Ureter (tissue), 1 donor: Measurements from ENCODE around the gene TET2. TPM values are rescaled to one million over a fixed set of nuclear protein-coding genes. Genes with fewer than 3 reads are reported as not detected.

Source experiments
- DNase-seq: peaks from one replicate; pipeline ENCODE4 v3.0.0-alpha.2; 2020; ENCODE audit warnings: low spot score
- total RNA-seq: library from RNA; stranded (reverse); gene quantifications from one replicate; pipeline ENCODE4 v1.2.4, GENCODE V29; 2023
- donor health status: DM: yes; HTN: yes; CAD: no.

Gene TET2
- total RNA-seq, 1 donor from 2014 or later, result 54.8 TPM

DNA sequence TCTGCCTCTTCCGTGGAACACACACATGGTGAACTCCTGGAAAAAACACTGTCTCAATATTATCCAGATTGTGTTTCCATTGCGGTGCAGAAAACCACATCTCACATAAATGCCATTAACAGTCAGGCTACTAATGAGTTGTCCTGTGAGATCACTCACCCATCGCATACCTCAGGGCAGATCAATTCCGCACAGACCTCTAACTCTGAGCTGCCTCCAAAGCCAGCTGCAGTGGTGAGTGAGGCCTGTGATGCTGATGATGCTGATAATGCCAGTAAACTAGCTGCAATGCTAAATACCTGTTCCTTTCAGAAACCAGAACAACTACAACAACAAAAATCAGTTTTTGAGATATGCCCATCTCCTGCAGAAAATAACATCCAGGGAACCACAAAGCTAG, 87.9 kb downstream of the TET2 start:
- no peak for DNase-seq

DNA sequence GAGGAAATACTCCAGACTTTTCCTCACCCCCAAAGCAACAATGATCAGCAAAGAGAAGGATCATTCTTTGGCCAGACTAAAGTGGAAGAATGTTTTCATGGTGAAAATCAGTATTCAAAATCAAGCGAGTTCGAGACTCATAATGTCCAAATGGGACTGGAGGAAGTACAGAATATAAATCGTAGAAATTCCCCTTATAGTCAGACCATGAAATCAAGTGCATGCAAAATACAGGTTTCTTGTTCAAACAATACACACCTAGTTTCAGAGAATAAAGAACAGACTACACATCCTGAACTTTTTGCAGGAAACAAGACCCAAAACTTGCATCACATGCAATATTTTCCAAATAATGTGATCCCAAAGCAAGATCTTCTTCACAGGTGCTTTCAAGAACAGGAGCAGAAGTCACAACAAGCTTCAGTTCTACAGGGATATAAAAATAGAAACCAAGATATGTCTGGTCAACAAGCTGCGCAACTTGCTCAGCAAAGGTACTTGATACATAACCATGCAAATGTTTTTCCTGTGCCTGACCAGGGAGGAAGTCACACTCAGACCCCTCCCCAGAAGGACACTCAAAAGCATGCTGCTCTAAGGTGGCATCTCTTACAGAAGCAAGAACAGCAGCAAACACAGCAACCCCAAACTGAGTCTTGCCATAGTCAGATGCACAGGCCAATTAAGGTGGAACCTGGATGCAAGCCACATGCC, 89.7 kb downstream of the TET2 start:
- DNase-seq, result no peak

DNA sequence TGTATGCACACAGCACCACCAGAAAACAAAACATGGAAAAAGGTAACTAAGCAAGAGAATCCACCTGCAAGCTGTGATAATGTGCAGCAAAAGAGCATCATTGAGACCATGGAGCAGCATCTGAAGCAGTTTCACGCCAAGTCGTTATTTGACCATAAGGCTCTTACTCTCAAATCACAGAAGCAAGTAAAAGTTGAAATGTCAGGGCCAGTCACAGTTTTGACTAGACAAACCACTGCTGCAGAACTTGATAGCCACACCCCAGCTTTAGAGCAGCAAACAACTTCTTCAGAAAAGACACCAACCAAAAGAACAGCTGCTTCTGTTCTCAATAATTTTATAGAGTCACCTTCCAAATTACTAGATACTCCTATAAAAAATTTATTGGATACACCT, 90.2 kb downstream of the TET2 start:
- DNase-seq, result no peak

DNA sequence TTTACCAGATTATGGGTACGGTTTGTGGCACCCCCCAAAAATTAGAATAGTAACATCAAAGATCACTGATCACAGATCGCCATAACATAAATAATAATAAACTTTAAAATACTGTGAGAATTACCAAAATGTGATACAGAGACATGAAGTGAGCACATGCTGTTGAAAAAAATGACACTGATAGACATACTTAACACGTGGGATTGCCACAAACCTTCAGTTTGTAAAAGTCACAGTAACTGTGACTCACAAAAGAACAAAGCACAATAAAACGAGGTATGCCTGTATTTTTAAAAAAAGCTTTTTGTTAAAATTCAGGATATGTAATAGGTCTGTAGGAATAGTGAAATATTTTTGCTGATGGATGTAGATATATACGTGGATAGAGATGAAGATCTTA, 93.4 kb downstream of the TET2 start:
- DNase-seq, result no peak

DNA sequence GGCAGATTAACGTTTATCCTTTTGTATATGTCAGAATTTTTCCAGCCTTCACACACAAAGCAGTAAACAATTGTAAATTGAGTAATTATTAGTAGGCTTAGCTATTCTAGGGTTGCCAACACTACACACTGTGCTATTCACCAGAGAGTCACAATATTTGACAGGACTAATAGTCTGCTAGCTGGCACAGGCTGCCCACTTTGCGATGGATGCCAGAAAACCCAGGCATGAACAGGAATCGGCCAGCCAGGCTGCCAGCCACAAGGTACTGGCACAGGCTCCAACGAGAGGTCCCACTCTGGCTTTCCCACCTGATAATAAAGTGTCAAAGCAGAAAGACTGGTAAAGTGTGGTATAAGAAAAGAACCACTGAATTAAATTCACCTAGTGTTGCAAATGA, 94.8 kb downstream of the TET2 start:
- DNase-seq, result no peak

DNA sequence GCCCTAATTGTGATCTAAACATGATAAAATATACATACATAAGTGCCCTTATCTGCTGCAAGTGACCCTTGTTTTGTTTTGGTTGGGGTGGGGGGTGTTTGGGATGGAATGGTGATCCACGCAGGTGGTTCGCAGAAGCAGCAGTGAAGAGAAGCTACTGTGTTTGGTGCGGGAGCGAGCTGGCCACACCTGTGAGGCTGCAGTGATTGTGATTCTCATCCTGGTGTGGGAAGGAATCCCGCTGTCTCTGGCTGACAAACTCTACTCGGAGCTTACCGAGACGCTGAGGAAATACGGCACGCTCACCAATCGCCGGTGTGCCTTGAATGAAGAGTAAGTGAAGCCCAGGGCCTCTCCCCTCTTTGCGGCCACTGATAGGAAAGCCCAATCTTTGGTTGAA, 96.8 kb downstream of the TET2 start:
- no peak for DNase-seq

DNA sequence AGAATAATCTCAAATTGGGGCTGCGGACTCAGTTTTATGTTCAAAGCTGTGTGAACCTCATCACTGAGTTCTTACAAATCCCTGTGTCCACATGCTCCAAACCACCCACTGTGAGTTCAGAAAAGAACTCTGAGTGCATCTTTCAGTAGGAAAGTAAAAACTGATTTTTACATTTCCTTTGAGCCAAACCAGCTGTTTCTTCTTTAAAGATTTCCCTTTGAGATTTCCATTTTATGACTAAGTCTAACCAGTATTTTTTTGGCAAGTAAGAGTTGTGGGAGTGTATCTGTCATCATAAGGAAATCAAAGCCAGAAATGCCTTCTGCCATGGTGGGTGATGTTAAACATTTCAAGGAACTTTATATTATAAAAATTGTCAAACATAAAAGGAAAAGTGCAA, 100.0 kb downstream of the TET2 start:
- no peak for DNase-seq

DNA sequence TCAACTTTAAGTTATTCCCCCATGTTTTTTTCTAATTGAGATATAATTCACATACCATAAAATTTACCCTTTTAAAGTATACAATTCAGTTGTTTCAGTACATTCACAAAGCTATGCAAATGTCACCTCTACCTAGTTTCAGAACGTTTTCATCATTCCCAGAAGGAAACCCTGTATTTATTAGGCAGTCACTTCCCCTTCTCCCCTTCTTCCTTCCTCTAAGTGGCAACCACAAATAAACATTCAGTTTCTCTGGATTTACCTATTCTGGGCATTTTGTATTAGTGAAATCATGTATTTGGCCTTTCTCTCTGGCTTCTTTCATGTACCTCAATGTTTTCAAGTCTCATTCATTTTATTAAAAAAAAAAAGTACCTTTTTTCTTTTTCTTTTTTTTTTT, 101.9 kb downstream of the TET2 start:
- no peak for DNase-seq

DNA sequence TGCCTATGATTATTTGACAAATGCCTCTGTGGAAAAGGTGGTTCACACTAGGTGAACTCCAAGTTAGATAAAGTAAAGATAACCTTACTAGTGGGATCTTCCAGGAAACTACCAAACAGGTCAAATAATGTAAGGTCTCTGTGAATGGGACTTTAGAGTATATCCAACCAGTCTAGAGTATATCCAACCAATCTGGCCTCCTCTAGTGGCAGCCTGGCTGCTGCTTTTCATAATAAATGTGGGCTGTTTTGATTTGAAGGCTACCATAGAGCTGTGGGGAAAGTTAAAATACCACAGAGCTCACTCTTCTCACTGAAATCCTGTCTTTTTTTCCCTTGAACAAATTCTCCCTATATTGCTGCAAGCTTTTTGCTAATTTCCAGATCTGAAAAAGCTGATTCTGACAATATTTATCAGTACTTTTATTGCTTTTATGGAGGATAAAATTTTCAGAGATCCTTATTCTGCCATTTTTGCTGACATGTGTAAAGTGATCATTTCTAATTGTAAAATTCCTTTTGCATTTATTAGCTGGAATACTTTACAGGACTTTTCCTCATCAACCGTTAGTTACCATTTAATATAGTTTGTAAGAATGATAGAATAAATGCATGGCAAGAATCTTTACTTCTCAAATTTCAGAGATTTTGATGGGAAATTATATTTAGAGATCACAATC, 111.3 kb downstream of the TET2 start:
- DNase-seq, result no peak

DNA sequence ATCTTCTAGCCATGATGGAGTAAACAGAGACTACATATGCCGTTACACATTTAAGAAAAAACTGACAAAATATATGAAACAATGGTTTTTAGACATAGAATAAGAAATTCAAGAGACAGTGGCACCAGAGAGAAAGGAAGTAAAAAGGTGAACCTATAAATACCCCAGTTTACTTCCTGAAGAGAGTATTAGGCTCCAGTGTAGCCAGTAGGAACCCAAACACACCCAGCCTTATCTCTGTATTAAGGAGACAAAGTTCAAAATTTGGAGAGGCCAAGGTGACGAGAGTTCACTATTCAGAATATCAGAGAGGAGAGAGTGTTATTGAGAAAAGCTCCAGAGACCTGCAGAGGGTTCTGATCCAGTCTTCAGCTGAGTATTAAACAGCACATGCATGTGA, 119.0 kb downstream of the TET2 start:
- no peak for DNase-seq

DNA sequence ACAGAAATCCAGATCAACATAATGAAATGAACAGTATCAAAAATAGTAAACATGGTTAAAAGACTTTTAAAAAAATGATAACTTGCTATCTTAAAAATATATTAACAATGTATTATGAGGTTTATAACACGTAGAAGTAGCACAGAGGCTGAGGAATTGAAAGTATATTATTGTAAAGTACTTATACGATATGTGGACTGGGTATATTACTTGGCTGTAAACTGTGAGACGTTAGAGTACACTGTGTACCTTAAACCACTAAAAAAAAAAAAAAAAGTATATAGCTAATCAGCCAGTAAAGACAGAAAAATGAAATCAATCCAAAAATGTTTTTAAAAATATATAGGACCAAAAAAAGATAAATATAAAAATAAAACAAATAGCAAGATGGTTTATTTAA, 120.6 kb downstream of the TET2 start:
- DNase-seq, result no peak

DNA sequence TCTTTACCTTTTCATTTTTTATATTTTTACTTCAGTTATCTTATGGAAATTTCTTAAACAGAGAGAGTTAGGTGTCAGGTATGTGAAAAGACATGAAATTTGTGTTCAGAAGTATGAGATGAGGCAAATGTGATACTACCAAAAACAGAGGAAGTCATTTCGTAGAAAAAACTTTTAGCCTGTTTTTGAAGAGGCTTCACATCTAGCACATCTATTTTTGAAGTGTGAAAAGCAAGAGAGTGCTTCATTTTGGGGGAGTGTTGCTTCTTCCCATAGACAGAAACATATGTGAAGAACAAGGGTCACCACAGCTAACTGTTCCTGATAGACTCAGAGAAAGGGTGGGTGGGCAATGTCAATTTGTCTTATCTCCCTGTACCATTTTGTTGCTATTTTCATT, 125.3 kb downstream of the TET2 start:
- no peak for DNase-seq

DNA sequence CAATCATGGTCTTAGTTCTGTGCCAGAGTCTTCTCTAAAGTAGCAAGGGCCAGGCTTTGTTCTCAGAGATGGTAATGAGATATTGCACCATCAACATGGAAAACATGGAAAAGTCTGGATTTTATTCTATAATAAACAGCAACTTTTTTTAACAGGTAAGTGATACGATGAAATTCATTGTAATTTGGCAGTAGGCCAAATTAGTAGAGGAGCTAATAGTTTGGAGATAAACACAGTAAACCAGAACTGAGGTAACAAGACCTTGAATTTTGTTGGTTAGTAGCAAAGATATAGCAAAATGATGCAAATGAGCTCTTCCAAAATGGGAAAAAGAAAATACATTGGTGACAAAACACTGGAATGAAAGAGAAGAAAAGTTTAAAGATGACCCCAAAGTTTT, 126.6 kb downstream of the TET2 start:
- DNase-seq, result no peak

DNA sequence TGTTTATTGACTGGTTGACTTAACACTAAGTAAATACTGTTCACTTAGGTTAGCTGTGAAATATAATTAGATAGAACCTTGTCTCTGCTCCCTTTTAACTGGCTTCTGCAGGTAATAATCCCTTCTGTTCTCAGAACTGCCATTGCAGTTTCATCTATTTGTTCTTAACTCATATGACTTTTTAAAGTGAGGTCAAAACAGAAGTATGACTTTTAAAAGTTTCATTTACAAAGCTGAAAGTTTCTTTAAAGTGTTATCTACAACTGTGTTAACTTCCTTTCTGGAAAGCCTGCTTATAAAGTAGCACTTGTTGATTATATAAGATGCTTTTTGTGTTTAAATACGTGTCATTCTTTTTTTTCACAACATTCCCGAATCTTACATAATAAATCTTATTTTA, 127.4 kb downstream of the TET2 start:
- DNase-seq, result no peak

DNA sequence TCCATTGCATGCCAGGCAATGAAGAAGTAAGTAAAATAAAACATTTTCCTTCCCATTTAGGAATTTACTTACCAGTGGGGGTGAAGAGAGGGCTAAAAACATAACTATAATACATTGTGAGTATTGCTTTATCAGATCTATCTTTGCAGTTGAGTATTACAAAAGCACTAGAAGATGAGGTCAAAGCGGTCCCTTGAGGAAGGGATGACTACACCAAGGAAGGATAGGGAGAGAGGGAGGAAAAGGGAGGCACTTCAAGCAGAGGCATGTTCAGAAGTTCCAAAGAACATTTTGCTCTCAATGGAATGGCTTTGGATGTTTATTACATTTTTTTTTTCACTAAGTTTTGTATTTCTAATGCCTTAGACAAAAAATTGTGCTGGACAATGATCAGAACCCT, 127.8 kb downstream of the TET2 start:
- no peak for DNase-seq

DNA sequence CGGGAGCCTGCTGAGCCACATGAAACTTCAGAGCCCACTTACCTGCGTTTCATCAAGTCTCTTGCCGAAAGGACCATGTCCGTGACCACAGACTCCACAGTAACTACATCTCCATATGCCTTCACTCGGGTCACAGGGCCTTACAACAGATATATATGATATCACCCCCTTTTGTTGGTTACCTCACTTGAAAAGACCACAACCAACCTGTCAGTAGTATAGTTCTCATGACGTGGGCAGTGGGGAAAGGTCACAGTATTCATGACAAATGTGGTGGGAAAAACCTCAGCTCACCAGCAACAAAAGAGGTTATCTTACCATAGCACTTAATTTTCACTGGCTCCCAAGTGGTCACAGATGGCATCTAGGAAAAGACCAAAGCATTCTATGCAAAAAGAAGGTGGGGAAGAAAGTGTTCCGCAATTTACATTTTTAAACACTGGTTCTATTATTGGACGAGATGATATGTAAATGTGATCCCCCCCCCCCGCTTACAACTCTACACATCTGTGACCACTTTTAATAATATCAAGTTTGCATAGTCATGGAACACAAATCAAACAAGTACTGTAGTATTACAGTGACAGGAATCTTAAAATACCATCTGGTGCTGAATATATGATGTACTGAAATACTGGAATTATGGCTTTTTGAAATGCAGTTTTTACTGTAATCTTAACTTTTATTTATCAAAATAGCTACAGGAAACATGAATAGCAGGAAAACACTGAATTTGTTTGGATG, 129.9 kb downstream of the TET2 start:
- no peak for DNase-seq

DNA sequence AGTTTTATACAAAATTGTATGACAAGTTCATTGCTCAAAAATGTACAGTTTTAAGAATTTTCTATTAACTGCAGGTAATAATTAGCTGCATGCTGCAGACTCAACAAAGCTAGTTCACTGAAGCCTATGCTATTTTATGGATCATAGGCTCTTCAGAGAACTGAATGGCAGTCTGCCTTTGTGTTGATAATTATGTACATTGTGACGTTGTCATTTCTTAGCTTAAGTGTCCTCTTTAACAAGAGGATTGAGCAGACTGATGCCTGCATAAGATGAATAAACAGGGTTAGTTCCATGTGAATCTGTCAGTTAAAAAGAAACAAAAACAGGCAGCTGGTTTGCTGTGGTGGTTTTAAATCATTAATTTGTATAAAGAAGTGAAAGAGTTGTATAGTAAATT, 131.0 kb downstream of the TET2 start:
- no peak for DNase-seq

DNA sequence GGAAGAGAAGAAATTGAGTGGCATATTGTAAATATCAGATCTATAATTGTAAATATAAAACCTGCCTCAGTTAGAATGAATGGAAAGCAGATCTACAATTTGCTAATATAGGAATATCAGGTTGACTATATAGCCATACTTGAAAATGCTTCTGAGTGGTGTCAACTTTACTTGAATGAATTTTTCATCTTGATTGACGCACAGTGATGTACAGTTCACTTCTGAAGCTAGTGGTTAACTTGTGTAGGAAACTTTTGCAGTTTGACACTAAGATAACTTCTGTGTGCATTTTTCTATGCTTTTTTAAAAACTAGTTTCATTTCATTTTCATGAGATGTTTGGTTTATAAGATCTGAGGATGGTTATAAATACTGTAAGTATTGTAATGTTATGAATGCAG, 132.6 kb downstream of the TET2 start:
- no peak for DNase-seq

DNA sequence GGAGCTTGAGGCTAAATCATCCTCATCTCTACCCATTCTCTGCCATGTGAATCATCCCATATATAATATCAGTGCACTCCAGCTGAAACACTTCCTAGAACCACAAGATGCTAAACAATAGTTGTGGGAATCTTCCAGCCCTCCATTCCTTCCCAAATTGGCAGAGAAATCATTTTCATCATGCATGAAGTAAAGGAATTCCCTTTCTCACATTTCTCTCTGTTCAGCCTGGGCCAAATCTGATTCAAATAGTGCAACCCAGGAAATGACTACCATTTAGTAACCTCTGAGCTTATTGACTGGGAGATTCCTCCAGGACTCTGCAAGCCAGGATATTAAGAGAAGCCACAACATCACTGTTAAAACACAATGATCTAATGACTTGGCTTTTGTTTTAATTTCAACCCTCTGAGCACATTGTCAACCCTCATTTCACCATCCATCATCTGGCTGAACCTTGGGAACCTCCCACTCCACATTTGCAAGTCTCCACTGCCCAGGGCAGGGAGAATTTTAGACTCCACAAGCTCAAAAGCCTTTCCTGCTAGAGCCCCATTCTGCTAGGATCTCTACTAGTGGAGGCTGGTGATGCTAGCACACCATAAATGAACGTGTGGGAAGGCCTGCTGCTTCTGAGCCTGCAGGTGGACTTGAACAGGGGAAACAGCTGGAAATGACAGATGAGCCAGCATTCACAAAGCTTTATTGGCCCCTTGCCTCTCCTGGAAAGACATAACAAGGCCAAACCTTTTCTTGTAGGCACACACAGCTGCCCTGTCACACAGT, 133.9 kb downstream of the TET2 start:
- no peak for DNase-seq

DNA sequence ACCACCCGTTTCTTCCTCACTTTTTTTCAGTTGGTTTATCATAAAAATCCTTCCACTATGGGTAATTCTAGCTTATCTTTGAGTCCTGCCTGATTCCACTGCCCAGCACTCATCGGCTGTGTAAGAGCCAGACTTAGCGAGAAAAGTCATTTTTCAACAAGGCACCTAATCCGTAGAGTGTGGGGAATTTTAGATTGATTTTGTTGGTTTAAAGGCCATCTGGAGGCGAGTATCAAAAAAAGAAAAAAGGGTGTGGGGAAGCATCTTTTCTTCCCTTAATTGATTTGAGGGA, 134.4 kb downstream of the TET2 start:
- DNase-seq, result no peak

DNA sequence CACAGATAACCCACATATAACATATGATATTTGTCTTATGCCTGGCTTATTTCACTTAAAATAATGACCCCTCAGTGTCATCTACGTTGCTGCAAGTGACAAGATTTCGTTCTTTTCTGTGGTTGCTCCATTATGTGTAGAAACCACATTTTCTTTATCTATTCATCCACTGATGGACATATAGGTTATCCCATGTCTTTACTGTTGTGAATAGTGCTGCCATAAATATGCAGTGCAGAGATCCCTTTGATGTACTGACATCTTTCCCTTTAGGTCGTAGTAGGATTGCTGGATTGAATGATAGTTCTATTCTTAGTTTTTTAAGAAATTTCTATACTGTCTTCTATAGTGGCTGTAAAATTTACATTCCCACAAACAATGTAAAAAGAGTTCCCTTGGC, 135.8 kb downstream of the TET2 start:
- no peak for DNase-seq

DNA sequence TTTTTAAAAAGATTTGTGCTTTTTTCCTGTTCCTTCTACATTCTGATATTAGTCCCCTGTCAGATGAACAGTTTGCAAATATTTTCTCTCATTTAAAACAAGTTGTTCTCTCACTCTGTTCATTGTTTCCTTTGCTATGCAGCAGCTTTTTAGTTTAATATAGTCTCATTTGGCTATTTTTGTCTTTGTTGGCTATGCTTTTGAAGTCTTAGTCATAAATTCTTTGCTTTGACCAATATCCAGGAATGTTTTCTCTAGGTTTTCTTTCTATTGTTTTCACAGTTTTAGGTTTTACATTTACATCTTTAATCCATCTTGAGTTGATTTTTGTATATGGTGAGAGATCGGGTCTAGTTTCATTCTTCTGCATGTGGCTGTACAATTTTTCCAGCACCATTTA, 136.8 kb downstream of the TET2 start:
- no peak for DNase-seq

DNA sequence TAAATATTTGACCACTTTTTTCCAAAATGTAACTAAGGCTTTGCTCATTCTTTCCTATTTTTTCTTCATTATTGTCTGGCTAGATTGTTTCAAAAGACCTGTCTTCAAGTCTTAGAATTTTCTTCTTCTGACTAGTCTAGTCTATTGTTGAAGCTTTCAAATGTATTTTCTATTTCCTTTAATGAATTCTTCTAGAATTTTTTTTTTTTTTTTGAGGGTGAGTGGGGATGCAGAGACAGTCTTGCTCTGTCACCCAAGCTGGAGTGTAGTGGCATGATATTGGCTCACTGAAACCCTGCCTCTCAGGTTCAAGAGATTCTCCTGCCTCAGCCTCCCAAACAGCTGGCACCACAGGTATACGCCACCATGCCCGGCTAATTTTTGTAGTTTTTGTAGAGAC, 141.4 kb downstream of the TET2 start:
- no peak for DNase-seq
